Measurements from ENCODE around the gene GALNT18. TPM values are rescaled to one million over a fixed set of nuclear protein-coding genes. Genes with fewer than 3 reads are reported as not detected.

GALNT18 gene
- total RNA-seq, 2 experiments from 2014 or later = not detected

DNA sequence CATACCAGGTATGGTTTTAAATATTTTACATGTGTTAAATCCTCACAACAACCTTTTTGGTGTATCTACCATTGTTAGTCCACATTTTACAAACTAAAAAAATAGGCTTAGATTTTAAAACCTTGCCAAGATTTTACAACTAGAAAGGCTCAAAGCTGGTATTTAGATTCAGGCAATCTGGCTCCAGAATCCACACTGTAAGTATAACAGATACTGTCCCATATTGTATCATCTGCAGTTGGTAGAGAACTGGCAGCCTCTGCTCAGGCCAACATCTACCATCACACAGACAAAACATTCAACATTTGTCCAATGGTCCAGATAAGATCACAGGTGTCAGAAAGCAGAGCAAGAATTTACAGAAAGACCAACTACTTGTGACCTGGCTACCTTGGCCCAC lies 299.7 kb downstream of the GALNT18 start:
- no peaks in the 10 kb centered on the region for H3K36me3 ChIP-seq (ENCODE audit: insufficient read depth, low read length)
- no peaks in the 10 kb centered on the region for H3K4me1 ChIP-seq (ENCODE audit: insufficient read depth, low read length, poor library complexity, severe bottlenecking)
- no peak overlapping the region for H3K4me3 ChIP-seq (ENCODE audit: low read depth, low read length, poor library complexity, severe bottlenecking)
- no peak for DNase-seq (ENCODE audit: low spot score)
- H3K4me2 ChIP-seq (ENCODE audit: low read length) = no peak overlapping the region
- no peaks in the 10 kb centered on the region for H3K79me2 ChIP-seq (ENCODE audit: insufficient read depth, low read depth, low read length)
- no peak for TF ChIP-seq CTCF (conservative IDR thresholded peaks at IDR 0.05; ENCODE audit: low read length)
- TF ChIP-seq EZH2phosphoT487 (IDR thresholded peaks at IDR 0.05; ENCODE audit: borderline replicate concordance, low read depth, low read length) = no peak
- intact Hi-C loops (cut with micrococcal nuclease; ENCODE audit: unreplicated experiment) = no loop called here
- ChIA-PET CTCF (ENCODE audit: unreplicated experiment) (no interaction called here), POLR2A (interaction anchor here (0.6 kb wide), 1 partner anchor 1256 kb away, joined by 3 read pairs; no protein-coding TSS in a partner anchor)
- no TSS peak for BruUV-seq (replicated peaks)
- H3K27ac ChIP-seq (ENCODE audit: low read depth, low read length, poor library complexity, severe bottlenecking) = no peak overlapping the region
- no peaks in the 10 kb centered on the region for H3K9me3 ChIP-seq (ENCODE audit: low read length)
- H2AFZ ChIP-seq (ENCODE audit: low read length) = no peak overlapping the region
- no peaks in the 10 kb centered on the region for H3K9me2 ChIP-seq (ENCODE audit: insufficient read depth, low read length)
- no peaks in the 10 kb centered on the region for H4K20me1 ChIP-seq (ENCODE audit: insufficient read depth, low read length)

GRCh38 chr11:11320825-11321224 lies 301.0 kb downstream of the GALNT18 start:
- Histone ChIP-seq H4K20me1 (ENCODE audit: insufficient read depth, low read length) (no peaks in the 10 kb centered on the region), H3K9me2 (ENCODE audit: insufficient read depth, low read length) (no peaks in the 10 kb centered on the region), H3K4me3 (ENCODE audit: low read depth, low read length, poor library complexity, severe bottlenecking) (no peak overlapping the region), H3K36me3 (ENCODE audit: insufficient read depth, low read length) (no peaks in the 10 kb centered on the region), H2AFZ (ENCODE audit: low read length) (no peak overlapping the region), H3K9me3 (ENCODE audit: low read length) (no peaks in the 10 kb centered on the region), H3K79me2 (ENCODE audit: insufficient read depth, low read depth, low read length) (no peaks in the 10 kb centered on the region), H3K4me1 (ENCODE audit: insufficient read depth, low read length, poor library complexity, severe bottlenecking) (no peaks in the 10 kb centered on the region), H3K27ac (ENCODE audit: low read depth, low read length, poor library complexity, severe bottlenecking) (no peak overlapping the region), H3K4me2 (ENCODE audit: low read length) (no peak overlapping the region)
- no peak for DNase-seq (ENCODE audit: low spot score)
- no peak for TF ChIP-seq EZH2phosphoT487 (IDR thresholded peaks at IDR 0.05; ENCODE audit: borderline replicate concordance, low read depth, low read length)
- intact Hi-C loops (cut with micrococcal nuclease; ENCODE audit: unreplicated experiment) = no loop called here
- CTCF ChIA-PET (ENCODE audit: unreplicated experiment) = no interaction called here
- POLR2A ChIA-PET = no interaction called here
- BruUV-seq (replicated peaks) = no TSS peak

DNA sequence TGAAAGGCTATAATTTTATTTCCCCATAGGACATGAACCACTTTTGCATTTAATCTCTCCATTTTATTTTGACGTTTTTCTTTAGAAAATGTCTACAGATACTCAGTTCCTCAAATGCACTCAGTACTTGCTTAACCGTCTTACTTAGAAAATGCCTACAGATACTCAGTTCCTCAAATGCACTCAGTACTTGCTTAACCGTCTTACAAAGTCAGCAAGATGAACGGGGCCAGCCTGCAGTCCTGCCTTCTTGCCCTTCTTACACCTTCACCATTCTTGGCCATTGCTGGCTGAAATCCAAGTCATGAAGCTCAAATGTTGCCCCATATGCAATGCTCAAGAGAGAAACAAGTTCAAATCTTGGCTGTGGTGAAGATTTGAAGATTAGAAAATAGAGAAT lies 302.8 kb downstream of the GALNT18 start:
- H3K79me2 ChIP-seq (ENCODE audit: insufficient read depth, low read depth, low read length) = no peaks in the 10 kb centered on the region
- H3K9me3 ChIP-seq (ENCODE audit: low read length) = no peaks in the 10 kb centered on the region
- intact Hi-C loops (cut with micrococcal nuclease; ENCODE audit: unreplicated experiment) = no loop called here
- ChIA-PET CTCF (ENCODE audit: unreplicated experiment) (no interaction called here), POLR2A (no interaction called here)
- TF ChIP-seq EZH2phosphoT487 (IDR thresholded peaks at IDR 0.05; ENCODE audit: borderline replicate concordance, low read depth, low read length) = no peak
- no peak for TF ChIP-seq CTCF (conservative IDR thresholded peaks at IDR 0.05; ENCODE audit: low read length)
- no peaks in the 10 kb centered on the region for H3K36me3 ChIP-seq (ENCODE audit: insufficient read depth, low read length)
- DNase-seq (ENCODE audit: low spot score) = peak; percentile 32
- H4K20me1 ChIP-seq (ENCODE audit: insufficient read depth, low read length) = no peaks in the 10 kb centered on the region
- H3K4me2 ChIP-seq (ENCODE audit: low read length) = no peak overlapping the region
- H2AFZ ChIP-seq (ENCODE audit: low read length) = no peak overlapping the region
- H3K4me3 ChIP-seq (ENCODE audit: low read depth, low read length, poor library complexity, severe bottlenecking) = no peak overlapping the region
- H3K4me1 ChIP-seq (ENCODE audit: insufficient read depth, low read length, poor library complexity, severe bottlenecking) = no peaks in the 10 kb centered on the region
- H3K27ac ChIP-seq (ENCODE audit: low read depth, low read length, poor library complexity, severe bottlenecking) = no peak overlapping the region
- BruUV-seq (replicated peaks) = no TSS peak
- H3K9me2 ChIP-seq (ENCODE audit: insufficient read depth, low read length) = no peaks in the 10 kb centered on the region

Data from OCI-LY7 (cell line).